Panc1 (cell line): ENCODE results near the gene OR4F6. TPM values are rescaled to one million over a fixed set of nuclear protein-coding genes. Genes with fewer than 3 reads are reported as not detected.
"Not testable (repeated sequence)": the region's sequence is repeated elsewhere in the genome, so short reads cannot be mapped to it uniquely, and the experiment has no call there.

Experiments
- ATAC-seq: fragments of 200-7000 bp; cut with Tn5 transposase; 2 replicates; pipeline ENCODE4 v1.9.1; 2020; ENCODE audit warnings: mild to moderate bottlenecking, moderate library complexity
- BruUV-seq: library from RNA; stranded (reverse); fragments of 400-500 nt; replicated peaks from 2 replicates; lab custom pipeline; 2021; lab: Mats Ljungman, UMichigan
- CTCF ChIA-PET: fragments of 300-600 bp; sonication (Branson Sonifier 250); formaldehyde crosslinking; loops from one replicate; lab custom pipeline; 2022; ENCODE audit warnings: antibody characterized with exemption; lab: Charles Lee
- POLR2A ChIA-PET: fragments of 300-600 bp; sonication (Branson Sonifier 250); formaldehyde crosslinking; loops from one replicate; lab custom pipeline; 2022; ENCODE audit warnings: antibody characterized with exemption; lab: Charles Lee
- DNase-seq: peaks from one replicate; pipeline ENCODE4 v3.0.0-alpha.2; 2010; ENCODE audit warnings: low read depth, low spot score
- H3K27ac ChIP-seq: 2 replicates; pipeline ENCODE4 v1.5.1; 2011; ENCODE audit warnings: mild to moderate bottlenecking, low read length, inconsistent platforms
- H3K27me3 ChIP-seq: fragments of 200-500 bp; sonication (Bioruptor generic); 2 replicates; pipeline ENCODE4 v1.6.0; 2014; ENCODE audit warnings: low read length, inconsistent platforms; ENCODE audit not compliant: control insufficient read depth, insufficient read depth
- H3K36me3 ChIP-seq: fragments of 200-500 bp; sonication (Bioruptor generic); 2 replicates; pipeline ENCODE4 v1.5.1; 2014; ENCODE audit warnings: inconsistent platforms, mild to moderate bottlenecking, low read length, moderate library complexity; ENCODE audit not compliant: control insufficient read depth, insufficient read depth
- H3K4me1 ChIP-seq: 2 replicates; pipeline ENCODE4 v1.5.1; 2011; ENCODE audit warnings: inconsistent platforms, mild to moderate bottlenecking, low read length, moderate library complexity; ENCODE audit not compliant: control insufficient read depth, insufficient read depth
- H3K4me3 ChIP-seq, 2 experiments: 2 replicates each; pipeline ENCODE4 v1.5.1; 2011 to 2012; ENCODE audit warnings: low read depth in 2 of 2, low read length in 2 of 2, mild to moderate bottlenecking in 2 of 2, inconsistent platforms in 1 of 2, moderate library complexity in 1 of 2
- H3K9me3 ChIP-seq: fragments of 200-500 bp; sonication (Bioruptor generic); 2 replicates; pipeline ENCODE4 v1.5.1; 2014; ENCODE audit warnings: low read depth, mild to moderate bottlenecking, inconsistent platforms, low read length, moderate library complexity; ENCODE audit not compliant: control insufficient read depth, insufficient read depth
- CTCF ChIP-seq: fragments of 450-650 bp; IDR thresholded peaks from 2 replicates; pipeline ENCODE4 v1.5.1; 2017; ENCODE audit warnings: mild to moderate bottlenecking
- POLR2AphosphoS5 ChIP-seq: IDR thresholded peaks from 2 replicates; pipeline ENCODE4 v1.6.1; 2012; ENCODE audit warnings: mild to moderate bottlenecking, low read depth, low read length, moderate library complexity
- REST ChIP-seq, 2 experiments: IDR thresholded peaks; 2 replicates each; pipeline ENCODE4 v1.6.1; 2011 to 2012; ENCODE audit warnings: low read depth in 2 of 2, control low read depth in 1 of 2, low read length in 1 of 2, mild to moderate bottlenecking in 1 of 2, moderate library complexity in 1 of 2; ENCODE audit not compliant: insufficient read depth in 1 of 2
- SIN3A ChIP-seq: IDR thresholded peaks from 2 replicates; pipeline ENCODE4 v1.6.1; 2012; ENCODE audit warnings: low read depth, mild to moderate bottlenecking, low read length, moderate library complexity, borderline replicate concordance; ENCODE audit not compliant: insufficient read depth
- TCF7L2 ChIP-seq: IDR thresholded peaks from 2 replicates; pipeline ENCODE4 v1.6.1; 2011; ENCODE audit warnings: mild to moderate bottlenecking, low read depth, low read length, inconsistent platforms
- in situ Hi-C: cut with HindIII; loops from 2 replicates; pipeline ENCODE4 v1.10.0; 2016; ENCODE audit warnings: low sequenced_read_pairs, low pct_unique_long_range_greater_than_20kb
- intact Hi-C: fragments of 100-400 bp; cut with micrococcal nuclease; formaldehyde crosslinking; loops from one replicate; pipeline ENCODE4 v1.10.0; 2022; ENCODE audit not compliant: unreplicated experiment
- total RNA-seq: library from RNA; stranded (reverse); gene quantifications from one replicate; pipeline ENCODE4 v1.2.1, GENCODE V29; 2021; ENCODE audit not compliant: unreplicated experiment

The OR4F6 gene
- total RNA-seq, 1 experiment from 2014 or later = not detected

DNA sequence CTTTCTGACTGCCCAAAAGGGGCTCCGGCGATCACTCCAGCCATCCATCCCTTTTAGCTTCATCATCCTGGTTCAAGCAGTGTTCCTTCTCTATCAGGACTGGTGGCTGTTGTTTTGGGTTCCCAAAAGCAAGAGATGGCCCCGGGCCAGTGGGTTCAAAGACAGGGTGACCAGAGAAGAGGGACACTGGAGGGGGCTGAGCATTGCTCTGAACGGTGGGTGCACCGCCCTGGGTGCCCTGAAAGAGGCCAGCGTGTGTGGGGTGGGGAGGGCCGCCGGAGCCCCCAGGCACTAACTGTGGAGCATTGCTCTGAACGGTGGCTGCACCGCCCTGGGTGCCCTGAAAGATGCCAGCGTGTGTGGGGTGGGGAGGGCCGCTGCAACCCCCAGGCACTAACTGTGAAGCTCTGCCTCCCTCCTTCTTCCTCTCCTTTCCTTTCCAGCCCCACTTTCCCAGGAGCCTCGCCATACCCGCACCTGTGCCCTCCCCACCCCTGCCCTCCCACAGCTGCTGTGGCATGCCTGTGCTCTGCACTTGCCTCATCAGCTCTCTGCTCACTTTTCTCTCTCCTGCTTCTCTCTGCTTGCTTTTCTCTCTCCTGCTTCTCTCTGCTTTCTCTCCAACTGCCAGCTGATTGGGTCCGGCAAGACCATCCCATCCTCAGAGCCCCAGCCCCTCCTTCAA lies 37.4 kb upstream of the OR4F6 start:
- BruUV-seq = no TSS peak

GRCh38 chr15:101767083-101767640 lies 36.1 kb upstream of the OR4F6 start:
- TF ChIP-seq CTCF = peak; percentile 60
- H3K9me3 ChIP-seq, H3K4me3 ChIP-seq, DNase-seq, BruUV-seq, in situ Hi-C loops, POLR2A ChIA-PET, H3K27ac ChIP-seq, H3K4me1 ChIP-seq, H3K27me3 ChIP-seq, CTCF ChIA-PET, intact Hi-C loops, H3K36me3 ChIP-seq: not testable (repeated sequence)
- ATAC-seq = peak; percentile 68

More for the DNA sequence above, 37.4 kb upstream of the OR4F6 start:
- no peaks in the 10 kb centered on the region for H3K36me3 ChIP-seq
- H3K27me3 ChIP-seq = no peaks in the 10 kb centered on the region
- H3K27ac ChIP-seq = no peak overlapping the region
- no peak overlapping the region for H3K4me3 ChIP-seq
- H3K9me3 ChIP-seq = no peaks in the 10 kb centered on the region
- CTCF ChIA-PET = interaction anchor here (1.1 kb wide), 1 partner anchor 1968 kb away, joined by 3 read pairs; no protein-coding TSS in a partner anchor
- POLR2A ChIA-PET = no interaction called here
- no peak for DNase-seq
- in situ Hi-C loops (no loop called here), intact Hi-C loops (no loop called here)
- no peak for TF ChIP-seq POLR2AphosphoS5
- TF ChIP-seq TCF7L2 = no peak
- TF ChIP-seq CTCF = no peak
- TF ChIP-seq REST (IDR thresholded peaks at IDR 0.05; ENCODE audit: insufficient read depth in 1 of 2, low read depth in 2 of 2, low read length in 1 of 2) = no peak
- TF ChIP-seq SIN3A = no peak
- no peaks in the 10 kb centered on the region for H3K4me1 ChIP-seq
- no peak for ATAC-seq
